ENCODE data around the gene RPL27. TPM values are rescaled to one million over a fixed set of nuclear protein-coding genes. Genes with fewer than 3 reads are reported as not detected.

The RPL27 gene
- total and polyA plus RNA-seq, 7 donors: 1,576 to 4,569 (median 2,828) TPM

DNA sequence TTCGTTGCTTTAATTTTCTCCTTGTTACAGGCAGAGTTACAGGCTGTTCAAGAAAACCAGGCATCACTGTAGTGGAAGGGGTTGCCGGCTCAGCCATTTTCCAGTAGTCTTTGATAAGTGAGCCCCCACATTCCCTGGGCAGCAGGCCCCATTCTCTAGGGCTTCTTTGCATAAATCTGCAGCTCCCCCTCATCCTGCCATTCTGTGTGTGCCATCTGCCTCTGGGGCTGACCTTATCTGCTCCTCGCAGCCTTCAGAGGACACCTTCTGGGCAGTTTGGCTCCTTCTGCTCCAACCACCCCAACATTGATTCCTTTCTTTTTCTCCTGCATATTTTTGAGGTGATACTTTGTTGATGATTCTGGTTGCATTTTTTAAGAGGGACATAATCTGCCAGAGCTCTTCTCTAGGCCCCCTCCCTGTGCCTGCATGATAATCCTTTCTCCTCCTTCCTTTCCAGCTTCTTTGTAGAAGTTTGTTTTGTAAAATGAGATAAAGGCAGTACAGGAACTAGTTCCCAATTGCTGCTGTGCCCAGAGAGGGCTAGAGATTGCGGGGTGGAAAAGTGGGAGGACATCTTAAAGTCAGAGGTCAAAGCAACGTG, 43.9 kb downstream of the RPL27 start:
- no peak for TF ChIP-seq POLR2AphosphoS5 (IDR thresholded peaks at IDR 0.05)
- no peak for TF ChIP-seq POLR2A (IDR thresholded peaks at IDR 0.05)
- TF ChIP-seq, protein P1, sequence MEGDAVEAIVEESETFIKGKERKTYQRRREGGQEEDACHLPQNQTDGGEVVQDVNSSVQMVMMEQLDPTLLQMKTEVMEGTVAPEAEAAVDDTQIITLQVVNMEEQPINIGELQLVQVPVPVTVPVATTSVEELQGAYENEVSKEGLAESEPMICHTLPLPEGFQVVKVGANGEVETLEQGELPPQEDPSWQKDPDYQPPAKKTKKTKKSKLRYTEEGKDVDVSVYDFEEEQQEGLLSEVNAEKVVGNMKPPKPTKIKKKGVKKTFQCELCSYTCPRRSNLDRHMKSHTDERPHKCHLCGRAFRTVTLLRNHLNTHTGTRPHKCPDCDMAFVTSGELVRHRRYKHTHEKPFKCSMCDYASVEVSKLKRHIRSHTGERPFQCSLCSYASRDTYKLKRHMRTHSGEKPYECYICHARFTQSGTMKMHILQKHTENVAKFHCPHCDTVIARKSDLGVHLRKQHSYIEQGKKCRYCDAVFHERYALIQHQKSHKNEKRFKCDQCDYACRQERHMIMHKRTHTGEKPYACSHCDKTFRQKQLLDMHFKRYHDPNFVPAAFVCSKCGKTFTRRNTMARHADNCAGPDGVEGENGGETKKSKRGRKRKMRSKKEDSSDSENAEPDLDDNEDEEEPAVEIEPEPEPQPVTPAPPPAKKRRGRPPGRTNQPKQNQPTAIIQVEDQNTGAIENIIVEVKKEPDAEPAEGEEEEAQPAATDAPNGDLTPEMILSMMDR (IDR thresholded peaks at IDR 0.05): no peak
- TF ChIP-seq EP300 (IDR thresholded peaks at IDR 0.05): no peak
- peaks cover 0 to 11% (median 0%) of the 10 kb centered on the region in 4 donors for H3K36me3 ChIP-seq
- H3K27ac ChIP-seq: no peak overlapping the region
- no peak for DNase-seq
- H3K9me3 ChIP-seq: no peaks in the 10 kb centered on the region
- H3K4me3 ChIP-seq: no peak overlapping the region
- intact Hi-C loops (cut with DNase I): no loop called here
- no peaks in the 10 kb centered on the region for H3K4me1 ChIP-seq
- H3K27me3 ChIP-seq: no peaks in the 10 kb centered on the region
- 88 to 90% methylated on average over 5 of the region's 5 CpGs for WGBS, 2 donors

DNA sequence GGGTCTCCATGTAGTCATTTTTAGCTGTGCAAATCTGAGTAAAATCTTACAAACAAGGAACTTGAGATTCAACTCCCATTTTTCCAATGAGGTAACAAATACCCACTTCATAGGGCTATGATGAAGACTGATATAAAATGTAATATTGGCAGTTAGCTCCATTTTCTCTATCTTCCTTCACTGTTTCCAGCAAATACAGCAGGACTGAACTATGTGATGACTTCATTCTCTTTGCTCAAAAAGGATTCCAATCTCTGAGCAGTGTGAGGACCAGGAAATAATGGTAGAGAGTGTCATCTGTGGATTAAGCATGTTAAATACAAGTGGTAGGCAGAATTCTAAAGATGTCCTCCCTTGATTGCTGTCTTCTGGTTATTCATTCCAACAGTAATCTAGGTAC, 45.1 kb downstream of the RPL27 start:
- no peaks in the 10 kb centered on the region for H3K9me3 ChIP-seq
- H3K27ac ChIP-seq: no peak overlapping the region
- intact Hi-C loops (cut with DNase I): no loop called here
- no peaks in the 10 kb centered on the region for H3K4me1 ChIP-seq
- DNase-seq: no peak
- H3K4me3 ChIP-seq: no peak overlapping the region
- no peaks in the 10 kb centered on the region for H3K27me3 ChIP-seq
- peaks cover 0 to 11% (median 0%) of the 10 kb centered on the region in 4 donors for H3K36me3 ChIP-seq
- TF ChIP-seq POLR2A (IDR thresholded peaks at IDR 0.05) (no peak), EP300 (IDR thresholded peaks at IDR 0.05) (no peak), POLR2AphosphoS5 (IDR thresholded peaks at IDR 0.05) (no peak)
- TF ChIP-seq, protein P1 (IDR thresholded peaks at IDR 0.05): no peak

DNA sequence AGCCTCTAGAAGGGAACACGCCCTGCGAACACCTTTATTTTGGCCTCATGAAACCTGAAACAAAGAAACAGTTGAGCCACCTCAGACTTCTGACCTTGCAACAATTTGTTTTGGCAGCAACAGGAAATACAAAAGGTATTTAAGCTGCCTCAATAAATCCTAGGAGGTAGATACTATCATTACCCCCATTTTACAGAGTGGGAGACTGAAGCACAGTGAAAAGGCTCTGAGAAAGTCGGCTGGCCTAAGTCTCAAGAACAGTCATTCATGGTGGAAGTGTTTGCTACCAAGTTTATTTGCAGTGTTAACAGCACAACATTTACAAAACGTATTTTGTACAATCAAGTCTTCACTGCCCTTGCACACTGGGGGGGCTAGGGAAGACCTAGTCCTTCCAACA, 45.8 kb downstream of the RPL27 start:
- no peaks in the 10 kb centered on the region for H3K4me1 ChIP-seq
- no peak for DNase-seq
- H3K9me3 ChIP-seq: no peaks in the 10 kb centered on the region
- WGBS, 2 donors: 64 to 87% methylated on average over 4 of the region's 4 CpGs
- peaks cover 0 to 11% (median 0%) of the 10 kb centered on the region in 4 donors for H3K36me3 ChIP-seq
- no peak for TF ChIP-seq POLR2A (IDR thresholded peaks at IDR 0.05)
- TF ChIP-seq, protein P1 (IDR thresholded peaks at IDR 0.05): no peak
- TF ChIP-seq EP300 (IDR thresholded peaks at IDR 0.05): no peak
- TF ChIP-seq POLR2AphosphoS5 (IDR thresholded peaks at IDR 0.05): no peak
- no peak overlapping the region for H3K27ac ChIP-seq
- H3K27me3 ChIP-seq: no peaks in the 10 kb centered on the region
- intact Hi-C loops (cut with DNase I): no loop called here
- no peak overlapping the region for H3K4me3 ChIP-seq

DNA sequence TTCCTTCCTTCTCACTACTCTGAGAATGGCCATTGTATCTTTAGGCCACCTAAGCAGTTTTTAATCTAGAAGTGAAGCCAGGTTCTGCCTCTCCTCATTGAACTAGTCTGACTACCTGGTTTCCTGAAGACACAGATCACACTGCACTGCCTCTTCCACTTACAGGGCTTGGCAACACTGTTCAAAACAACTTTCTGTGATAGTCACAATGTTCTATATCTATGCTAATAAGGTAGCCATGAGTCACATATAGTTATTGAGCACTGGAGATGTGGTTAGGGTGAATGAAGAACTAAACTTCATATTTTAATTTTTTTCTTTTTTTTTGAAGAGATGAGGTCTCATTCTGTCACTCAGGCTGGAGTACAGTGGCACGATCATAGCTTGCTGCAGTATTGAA, 53.8 kb downstream of the RPL27 start:
- Histone ChIP-seq H3K27me3 (no peaks in the 10 kb centered on the region), H3K4me3 (no peak overlapping the region), H3K27ac (no peak overlapping the region), H3K36me3 (peaks cover 0 to 22% (median 0%) of the 10 kb centered on the region in 4 donors), H3K9me3 (no peaks in the 10 kb centered on the region), H3K4me1 (no peaks in the 10 kb centered on the region)
- intact Hi-C loops (cut with DNase I): no loop called here
- DNase-seq: no peak
- no peak for TF ChIP-seq POLR2A (IDR thresholded peaks at IDR 0.05)
- TF ChIP-seq POLR2AphosphoS5 (IDR thresholded peaks at IDR 0.05): no peak
- no peak for TF ChIP-seq EP300 (IDR thresholded peaks at IDR 0.05)
- TF ChIP-seq, protein P1 (IDR thresholded peaks at IDR 0.05): no peak
- 98 to 100% methylated on average over 1 of the region's 1 CpG for WGBS, 2 donors

Small RNA genes lying within 50 kb of the gene (small RNA-seq; reads per million reads assigned to genes)
- 0 reads per million in 3 donors for gene AARSD1

Other genes with a start within 250 kb of the RPL27 start
- gene RAMP2, start 237.2 kb upstream of the RPL27 start, total RNA-seq: 10 to 100 TPM; 11.2 to 26.6 (median 18.4) TPM
- 10 to 100 TPM in 2 of 3 donors, 1 to 10 TPM in 1; 2.3 to 21.0 (median 16.7) TPM for gene RAMP2, start 237.2 kb upstream of the RPL27 start, polyA plus RNA-seq
- gene VPS25, start 225.0 kb upstream of the RPL27 start, total RNA-seq: 10 to 100 TPM; 27.1 to 40.3 (median 37.3) TPM
- 100 to 1,000 TPM; 103 to 135 (median 105) TPM for gene VPS25, start 225.0 kb upstream of the RPL27 start, polyA plus RNA-seq
- gene WNK4, start 217.8 kb upstream of the RPL27 start, total RNA-seq: under 1 TPM in 1 of 4 donors, not detected in 3; 0.28 TPM
- 10 to 100 TPM; 13.2 to 14.4 (median 14.0) TPM for gene WNK4, start 217.8 kb upstream of the RPL27 start, polyA plus RNA-seq
- 100 to 1,000 TPM in 1 of 4 donors, 10 to 100 TPM in 3; 73.4 to 100 (median 98.2) TPM for gene COA3, start 199.7 kb upstream of the RPL27 start, total RNA-seq
- gene COA3, start 199.7 kb upstream of the RPL27 start, polyA plus RNA-seq: 100 to 1,000 TPM; 282 to 382 (median 295) TPM
- under 1 TPM in 1 of 4 donors, not detected in 3; 0.33 TPM for gene CNTD1, start 199.6 kb upstream of the RPL27 start, total RNA-seq
- 1 to 10 TPM in 2 of 3 donors, under 1 TPM in 1; 0.42 to 7.2 (median 4.2) TPM for gene CNTD1, start 199.6 kb upstream of the RPL27 start, polyA plus RNA-seq
- 100 to 1,000 TPM; 139 to 215 (median 161) TPM for gene BECN1, start 174.1 kb upstream of the RPL27 start, total RNA-seq
- gene BECN1, start 174.1 kb upstream of the RPL27 start, polyA plus RNA-seq: 100 to 1,000 TPM in 2 of 3 donors, 10 to 100 TPM in 1; 98.8 to 141 (median 131) TPM
- 10 to 100 TPM; 34.3 to 69.1 (median 57.5) TPM for gene PSME3, start 165.0 kb upstream of the RPL27 start, total RNA-seq
- 10 to 100 TPM; 59.5 to 94.9 (median 69.4) TPM for gene PSME3, start 165.0 kb upstream of the RPL27 start, polyA plus RNA-seq
- 1 to 10 TPM; 1.2 to 2.1 (median 1.4) TPM for gene AOC2, start 153.8 kb upstream of the RPL27 start, total RNA-seq
- gene AOC2, start 153.8 kb upstream of the RPL27 start, polyA plus RNA-seq: 1 to 10 TPM in 1 of 3 donors, not detected in 2; 1.2 TPM
- gene AOC3, start 147.2 kb upstream of the RPL27 start, total RNA-seq: 100 to 1,000 TPM in 2 of 4 donors, 10 to 100 TPM in 2; 58.1 to 227 (median 107) TPM
- 10 to 100 TPM in 1 of 3 donors, 1 to 10 TPM in 2; 3.5 to 32.7 (median 5.4) TPM for gene AOC3, start 147.2 kb upstream of the RPL27 start, polyA plus RNA-seq
- not detected for gene G6PC1, start 97.6 kb upstream of the RPL27 start, total RNA-seq
- under 1 TPM in 1 of 3 donors, not detected in 2; 0.23 TPM for gene G6PC1, start 97.6 kb upstream of the RPL27 start, polyA plus RNA-seq
- 10 to 100 TPM; 18.5 to 41.3 (median 25.7) TPM for gene AARSD1, start 34.0 kb upstream of the RPL27 start, total RNA-seq
- gene AARSD1, start 34.0 kb upstream of the RPL27 start, polyA plus RNA-seq: 10 to 100 TPM; 14.6 to 41.5 (median 21.6) TPM
- 10 to 100 TPM in 1 of 4 donors, 1 to 10 TPM in 3; 6.8 to 13.6 (median 9.5) TPM for gene PTGES3L, start 18.3 kb upstream of the RPL27 start, total RNA-seq
- 1 to 10 TPM; 2.1 to 4.8 (median 2.4) TPM for gene PTGES3L, start 18.3 kb upstream of the RPL27 start, polyA plus RNA-seq
- gene RUNDC1, start 17.9 kb upstream of the RPL27 start, total RNA-seq: 10 to 100 TPM in 3 of 4 donors, 1 to 10 TPM in 1; 10.0 to 13.8 (median 12.1) TPM
- 10 to 100 TPM in 2 of 3 donors, 1 to 10 TPM in 1; 8.4 to 14.7 (median 10.2) TPM for gene RUNDC1, start 17.9 kb upstream of the RPL27 start, polyA plus RNA-seq
- gene IFI35, start 8.4 kb downstream of the RPL27 start, total RNA-seq: 10 to 100 TPM; 22.4 to 60.2 (median 45.1) TPM
- gene IFI35, start 8.4 kb downstream of the RPL27 start, polyA plus RNA-seq: 10 to 100 TPM; 48.6 to 77.9 (median 65.1) TPM
- gene VAT1, start 24.0 kb downstream of the RPL27 start, total RNA-seq: 100 to 1,000 TPM in 3 of 4 donors, 10 to 100 TPM in 1; 77.5 to 164 (median 152) TPM
- 10 to 100 TPM; 43.0 to 85.9 (median 44.6) TPM for gene VAT1, start 24.0 kb downstream of the RPL27 start, polyA plus RNA-seq
- gene RND2, start 26.8 kb downstream of the RPL27 start, total RNA-seq: 1 to 10 TPM; 2.5 to 4.6 (median 2.8) TPM
- under 1 TPM; 0.23 to 0.63 (median 0.60) TPM for gene RND2, start 26.8 kb downstream of the RPL27 start, polyA plus RNA-seq
- gene BRCA1, start 126.9 kb downstream of the RPL27 start, total RNA-seq: 10 to 100 TPM in 1 of 4 donors, 1 to 10 TPM in 3; 5.4 to 10.2 (median 6.1) TPM
- 1 to 10 TPM in 2 of 3 donors, under 1 TPM in 1; 0.60 to 9.9 (median 2.5) TPM for gene BRCA1, start 126.9 kb downstream of the RPL27 start, polyA plus RNA-seq
- gene NBR1, start 172.8 kb downstream of the RPL27 start, total RNA-seq: 10 to 100 TPM; 77.5 to 98.1 (median 81.5) TPM
- 10 to 100 TPM; 50.9 to 93.4 (median 74.5) TPM for gene NBR1, start 172.8 kb downstream of the RPL27 start, polyA plus RNA-seq
- 1 to 10 TPM; 3.0 to 7.2 (median 4.7) TPM for gene TMEM106A, start 213.5 kb downstream of the RPL27 start, total RNA-seq
- 1 to 10 TPM; 2.4 to 9.4 (median 3.5) TPM for gene TMEM106A, start 213.5 kb downstream of the RPL27 start, polyA plus RNA-seq
- gene CCDC200, start 230.2 kb downstream of the RPL27 start, total RNA-seq: not detected
- under 1 TPM in 1 of 3 donors, not detected in 2; 0.12 TPM for gene CCDC200, start 230.2 kb downstream of the RPL27 start, polyA plus RNA-seq
- not detected for gene RNU2-1, start 235.6 kb downstream of the RPL27 start, total RNA-seq
- not detected for gene RNU2-1, start 235.6 kb downstream of the RPL27 start, polyA plus RNA-seq

All from sigmoid colon (tissue), 7 donors.